GM12865 (cell line): ENCODE data around the gene EGFL8.
A peak's percentile ranks its signal among the peaks of the same experiment; 100 is the strongest.
"Not testable (repeated sequence)": the region's sequence is repeated elsewhere in the genome, so short reads cannot be mapped to it uniquely, and the experiment has no call there.

Experiments
- DNase-seq: peaks from one replicate; pipeline ENCODE4 v3.0.0; 2010; ENCODE audit warnings: low read depth
- H3K4me3 ChIP-seq: 2 replicates; pipeline ENCODE4 v1.5.1; 2011; ENCODE audit warnings: mild to moderate bottlenecking, low read depth, low read length, control low read depth
- TF ChIP-seq, protein P1 (sequence below): IDR thresholded peaks from 2 replicates; pipeline ENCODE4 v1.5.1; 2011; ENCODE audit warnings: low read length, control low read depth, low read depth, inconsistent platforms; ENCODE audit not compliant: insufficient read depth; ENCODE audit errors: missing control alignments

EGFL8 gene

DNA sequence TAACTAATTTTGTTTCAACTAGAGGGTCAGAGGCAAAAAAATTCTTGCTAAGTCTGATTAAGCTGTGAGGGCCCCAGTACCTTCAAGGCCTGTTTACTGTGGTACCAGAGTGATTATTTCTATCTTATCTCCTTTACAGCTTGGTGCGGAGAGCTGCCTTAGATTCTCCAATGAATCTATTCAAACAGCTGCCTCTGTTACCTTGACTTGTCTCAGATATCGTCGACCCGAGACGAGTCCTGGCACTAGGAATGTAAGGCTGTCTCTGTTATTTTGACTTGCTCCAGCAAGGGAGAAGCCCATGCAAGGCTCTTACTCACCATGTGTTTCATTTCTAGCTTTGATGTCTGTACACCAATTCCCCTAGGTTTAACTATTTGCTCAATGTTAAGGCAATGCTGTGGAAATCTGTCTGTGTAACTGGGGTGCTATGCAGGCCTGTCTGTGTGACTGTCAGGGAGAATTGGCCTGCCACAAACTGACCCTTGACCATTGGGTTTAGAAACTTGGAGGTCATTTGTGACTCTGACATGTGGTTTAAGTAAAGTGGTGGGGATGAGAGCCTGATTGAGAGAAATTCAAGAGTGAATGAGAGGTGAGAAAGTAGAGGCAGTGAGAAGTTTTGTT lies 23.9 kb upstream of the EGFL8 start:
- TF ChIP-seq, protein P1, sequence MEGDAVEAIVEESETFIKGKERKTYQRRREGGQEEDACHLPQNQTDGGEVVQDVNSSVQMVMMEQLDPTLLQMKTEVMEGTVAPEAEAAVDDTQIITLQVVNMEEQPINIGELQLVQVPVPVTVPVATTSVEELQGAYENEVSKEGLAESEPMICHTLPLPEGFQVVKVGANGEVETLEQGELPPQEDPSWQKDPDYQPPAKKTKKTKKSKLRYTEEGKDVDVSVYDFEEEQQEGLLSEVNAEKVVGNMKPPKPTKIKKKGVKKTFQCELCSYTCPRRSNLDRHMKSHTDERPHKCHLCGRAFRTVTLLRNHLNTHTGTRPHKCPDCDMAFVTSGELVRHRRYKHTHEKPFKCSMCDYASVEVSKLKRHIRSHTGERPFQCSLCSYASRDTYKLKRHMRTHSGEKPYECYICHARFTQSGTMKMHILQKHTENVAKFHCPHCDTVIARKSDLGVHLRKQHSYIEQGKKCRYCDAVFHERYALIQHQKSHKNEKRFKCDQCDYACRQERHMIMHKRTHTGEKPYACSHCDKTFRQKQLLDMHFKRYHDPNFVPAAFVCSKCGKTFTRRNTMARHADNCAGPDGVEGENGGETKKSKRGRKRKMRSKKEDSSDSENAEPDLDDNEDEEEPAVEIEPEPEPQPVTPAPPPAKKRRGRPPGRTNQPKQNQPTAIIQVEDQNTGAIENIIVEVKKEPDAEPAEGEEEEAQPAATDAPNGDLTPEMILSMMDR = no peak
- H3K4me3 ChIP-seq = no peak overlapping the region
- DNase-seq = no peak

DNA sequence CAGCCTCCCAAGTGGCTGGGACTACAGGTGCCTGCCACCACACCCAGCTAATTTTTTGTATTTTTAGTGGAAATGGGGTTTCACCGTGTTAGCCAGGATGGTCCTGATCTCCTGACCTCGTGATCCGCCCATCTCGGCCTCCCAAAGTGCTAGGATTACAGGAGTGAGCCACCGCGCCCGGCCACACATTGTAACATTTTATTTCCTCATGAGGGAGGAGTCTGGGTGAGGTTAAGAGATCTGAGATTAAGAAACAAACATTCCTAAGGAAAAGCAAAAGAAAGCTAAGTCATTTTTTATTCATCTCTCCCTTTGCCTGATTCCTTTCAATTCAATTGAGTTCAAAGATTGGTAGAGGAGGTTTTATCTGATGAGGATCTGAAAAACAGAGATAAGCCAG lies 20.2 kb upstream of the EGFL8 start:
- DNase-seq, H3K4me3 ChIP-seq: not testable (repeated sequence)

DNA sequence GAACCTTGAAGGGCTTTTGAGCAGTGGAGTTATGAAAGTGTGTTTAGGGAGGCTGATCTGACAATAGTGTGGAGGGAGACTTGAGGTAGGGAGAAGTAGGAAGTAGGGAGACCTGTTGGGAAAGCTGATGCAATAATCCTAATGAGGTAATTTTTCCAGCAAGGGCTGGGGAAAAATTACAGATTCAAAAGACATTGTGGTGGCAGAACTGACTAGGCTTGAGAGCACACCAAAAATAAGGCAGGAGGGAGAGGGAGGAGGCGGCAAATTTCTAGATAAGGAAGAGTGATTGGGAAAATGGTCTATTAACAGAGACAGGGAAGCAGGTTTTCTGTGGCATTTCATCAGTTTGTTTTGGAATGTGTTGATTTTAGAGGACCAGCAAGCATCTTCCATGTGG lies 18.1 kb upstream of the EGFL8 start:
- no peak overlapping the region for H3K4me3 ChIP-seq
- DNase-seq = no peak
- TF ChIP-seq, protein P1 = no peak

DNA sequence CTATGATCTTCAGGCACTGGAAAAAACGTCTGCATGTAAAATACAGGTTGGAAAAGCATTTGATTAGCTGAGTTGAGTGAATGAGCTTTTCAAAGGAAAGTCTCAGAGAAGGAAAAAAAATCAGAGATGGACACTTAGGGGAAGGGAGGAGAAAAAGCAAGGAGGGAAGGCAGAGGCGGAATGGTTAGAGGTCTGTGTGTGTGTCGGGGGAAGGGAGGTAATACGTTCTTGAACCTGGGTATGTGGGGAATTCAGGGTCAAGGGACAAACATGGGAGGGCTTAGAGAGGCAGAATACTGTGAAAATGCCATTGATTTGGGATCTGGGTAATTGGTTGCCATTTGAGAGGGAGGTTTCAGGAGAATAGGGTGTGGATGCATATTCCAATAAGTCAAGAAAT lies 17.7 kb upstream of the EGFL8 start:
- no peak for DNase-seq
- TF ChIP-seq, protein P1 = no peak
- H3K4me3 ChIP-seq = no peak overlapping the region

DNA sequence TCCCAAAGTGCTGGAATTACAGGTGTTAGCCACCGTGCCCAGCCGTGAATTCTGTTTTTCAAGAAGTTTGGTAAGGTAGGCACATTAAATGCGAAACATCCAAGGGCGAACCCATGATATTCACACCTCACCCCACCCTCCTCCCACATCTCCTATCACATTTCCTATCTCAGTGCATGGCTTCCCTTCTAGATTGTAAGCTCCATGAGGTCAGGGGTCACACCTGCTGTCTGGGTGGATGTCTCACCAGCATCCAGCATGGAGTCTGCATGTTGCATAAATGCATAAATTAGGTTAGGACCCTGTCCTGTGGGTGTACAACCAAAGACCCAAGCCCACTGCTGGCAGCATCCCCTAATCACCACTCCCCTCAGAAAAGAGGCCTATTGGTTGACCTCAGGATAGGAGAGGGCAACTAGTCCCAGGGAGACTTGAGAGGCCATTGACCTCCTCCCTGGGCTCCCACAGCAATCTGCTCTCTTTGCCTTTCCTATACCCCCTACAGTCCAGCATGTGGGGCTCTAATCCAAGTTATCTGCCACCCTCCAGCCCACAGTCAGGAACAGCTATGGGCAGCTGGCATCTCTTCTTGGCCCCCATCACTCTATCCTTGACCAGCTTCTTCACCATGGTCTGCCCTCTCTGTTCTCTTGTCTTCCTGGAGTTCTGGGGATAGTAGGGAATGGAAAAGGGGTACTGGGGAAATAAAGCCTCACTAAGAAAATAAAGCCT lies 16.8 kb upstream of the EGFL8 start:
- no peak for DNase-seq
- TF ChIP-seq, protein P1 = peak; percentile 5
- no peak overlapping the region for H3K4me3 ChIP-seq

DNA sequence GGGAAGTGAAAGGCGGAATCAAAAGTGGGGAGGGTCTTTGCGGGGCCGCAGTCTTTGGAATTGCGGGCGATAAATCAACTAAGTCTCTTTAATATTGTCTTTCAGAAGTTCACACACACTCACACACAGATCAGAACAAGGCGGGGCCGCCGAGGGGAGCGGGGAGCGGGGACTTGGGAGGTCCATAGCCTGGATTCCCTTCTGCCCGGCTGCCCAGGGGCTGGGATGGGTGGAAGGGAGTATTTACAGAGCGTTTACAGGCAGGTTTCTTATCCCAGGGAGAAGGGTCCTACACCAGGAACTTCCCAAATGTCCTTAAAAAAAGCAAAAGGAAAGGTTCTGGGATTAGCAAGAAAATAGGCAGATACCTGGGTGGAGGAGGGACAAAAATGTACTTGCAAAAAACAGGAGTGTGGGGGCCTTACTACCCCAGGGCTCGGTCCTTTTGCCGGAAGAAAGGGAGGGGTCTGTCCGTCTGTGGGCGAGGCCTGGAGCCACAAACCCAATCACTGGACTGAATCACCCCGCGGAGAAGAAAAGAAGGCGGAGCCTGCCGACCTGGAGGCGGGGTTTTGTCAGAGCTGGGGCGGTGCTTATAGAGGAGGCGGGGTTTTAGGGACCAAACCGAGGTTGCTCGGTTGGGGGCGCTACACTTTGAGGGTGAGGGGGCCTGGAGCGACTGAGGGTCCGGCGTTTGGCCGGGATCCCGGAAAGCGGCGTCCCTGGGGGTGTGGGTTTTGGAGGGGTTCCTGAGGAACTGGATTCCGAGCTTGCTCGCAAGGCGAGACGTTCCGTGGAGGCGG lies 15.9 kb upstream of the EGFL8 start:
- TF ChIP-seq, protein P1 = no peak
- no peak for DNase-seq
- H3K4me3 ChIP-seq = no peak overlapping the region

DNA sequence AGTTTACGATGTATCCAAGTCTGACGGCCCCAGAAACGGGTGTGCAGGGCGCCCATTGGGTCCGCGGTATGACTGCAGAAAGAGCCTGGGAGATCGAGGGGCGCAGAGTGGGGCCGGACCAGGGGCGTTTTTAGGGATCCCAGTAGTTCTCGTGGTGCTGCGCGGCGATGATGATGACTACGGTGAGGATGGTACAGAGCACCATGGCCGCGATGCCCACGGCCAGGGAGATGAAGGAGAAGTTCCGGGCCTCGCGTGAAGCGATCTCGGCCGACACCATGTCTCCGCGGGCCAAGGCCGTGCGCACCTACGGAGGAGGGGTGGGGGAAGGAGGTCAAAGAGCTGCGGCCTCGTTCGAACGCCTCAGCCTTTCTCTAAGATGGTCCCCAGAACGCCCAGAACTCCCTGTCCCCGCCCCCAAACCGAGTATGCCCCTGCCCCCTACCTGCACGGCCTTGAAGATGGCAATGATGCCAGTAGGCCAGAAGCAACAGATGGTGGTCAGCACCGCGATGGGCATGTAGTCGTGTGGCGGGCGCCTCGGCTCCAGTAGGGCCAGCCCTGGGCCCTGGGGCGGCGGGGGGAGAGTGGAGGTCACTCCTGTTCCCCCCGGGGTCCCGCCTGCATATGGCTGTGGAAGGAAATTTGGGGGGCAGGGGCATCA lies 15.2 kb upstream of the EGFL8 start:
- TF ChIP-seq, protein P1 = no peak
- no peak for DNase-seq
- no peak overlapping the region for H3K4me3 ChIP-seq
